Astrocyte (in vitro differentiated cells and primary cell): ENCODE measurements around the gene KRTAP1-1.
"Not testable (repeated sequence)": the region's sequence is repeated elsewhere in the genome, so short reads cannot be mapped to it uniquely, and the experiment has no call there.

Source experiments
- CTCF ChIP-seq: IDR thresholded peaks from 2 replicates; pipeline ENCODE4 v1.5.1; 2011; ENCODE audit warnings: low read depth, mild to moderate bottlenecking, inconsistent platforms, low read length, moderate library complexity; ENCODE audit not compliant: insufficient read depth
- EZH2 ChIP-seq: IDR thresholded peaks from 2 replicates; pipeline ENCODE4 v1.6.1; 2012; ENCODE audit warnings: mild to moderate bottlenecking, low read length, inconsistent platforms; ENCODE audit not compliant: insufficient read depth

GRCh38 chr17:41055130-41055529, 13.9 kb upstream of the KRTAP1-1 start, which contains the start of gene KRTAP2-2:
- TF ChIP-seq CTCF, EZH2: not testable (repeated sequence)
